Fibroblast of skin of left quadriceps (primary cell): Measurements from ENCODE around the gene PARP15.
"Not testable (repeated sequence)": the region's sequence is repeated elsewhere in the genome, so short reads cannot be mapped to it uniquely, and the experiment has no call there.

Source experiments
- DNase-seq, 2 experiments: peaks; one replicate each; pipeline ENCODE4 v3.0.0-alpha.2; 2013; ENCODE audit warnings: low read depth in 2 of 2

The PARP15 gene

DNA sequence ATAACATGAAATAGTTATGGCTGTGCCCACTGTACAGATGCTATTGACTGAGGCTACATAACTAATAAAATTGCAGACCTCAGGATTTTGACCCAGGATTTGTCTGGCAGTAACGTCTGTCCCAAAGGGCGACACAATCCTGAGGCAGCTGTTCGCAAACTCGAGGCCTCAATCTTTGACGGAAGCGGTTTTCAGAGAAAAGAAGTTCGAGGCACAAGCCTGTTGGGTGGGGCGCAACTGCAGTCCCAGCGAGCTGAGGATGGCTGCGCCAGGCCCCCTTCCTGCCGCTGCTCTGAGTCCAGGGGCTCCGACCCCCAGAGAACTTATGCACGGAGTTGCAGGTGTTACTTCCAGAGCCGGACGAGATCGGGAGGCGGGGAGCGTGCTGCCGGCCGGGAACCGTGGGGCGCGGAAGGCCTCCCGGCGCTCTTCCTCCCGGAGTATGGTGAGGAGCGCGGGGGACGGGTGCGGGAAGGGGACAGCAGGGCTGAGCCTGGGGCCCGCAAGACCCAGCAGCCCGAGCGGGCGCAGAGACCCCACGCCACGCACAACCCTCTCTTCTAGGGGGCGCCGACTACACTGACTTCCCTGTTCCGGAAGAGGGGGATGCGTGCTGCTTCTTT is at the start of gene PARP15:
TSS of gene PARP15 (plus strand) at position 242 of the 623 bp plus-strand sequence. CDS start at position 260, 18 bp downstream.
- no peak for DNase-seq

DNA sequence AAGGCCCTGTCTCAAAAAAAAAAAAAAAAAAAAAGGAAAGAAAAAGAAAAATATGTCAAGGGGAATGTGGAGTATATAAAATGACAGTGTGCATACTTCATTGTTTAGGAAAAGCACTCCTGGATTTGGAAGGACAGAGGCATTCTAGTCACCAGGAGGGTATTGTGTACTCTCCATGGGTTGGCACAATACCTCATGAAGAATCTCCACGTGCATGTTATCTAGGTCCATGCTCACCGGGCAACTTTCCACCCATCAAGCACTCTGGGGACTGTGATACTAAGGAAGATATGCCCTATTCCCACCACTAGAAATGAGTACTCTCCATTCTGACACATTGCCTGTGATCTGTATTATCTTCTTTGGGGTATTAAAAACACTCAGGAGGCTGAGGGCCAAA is 47.3 kb upstream of the PARP15 start:
- no peak for DNase-seq

DNA sequence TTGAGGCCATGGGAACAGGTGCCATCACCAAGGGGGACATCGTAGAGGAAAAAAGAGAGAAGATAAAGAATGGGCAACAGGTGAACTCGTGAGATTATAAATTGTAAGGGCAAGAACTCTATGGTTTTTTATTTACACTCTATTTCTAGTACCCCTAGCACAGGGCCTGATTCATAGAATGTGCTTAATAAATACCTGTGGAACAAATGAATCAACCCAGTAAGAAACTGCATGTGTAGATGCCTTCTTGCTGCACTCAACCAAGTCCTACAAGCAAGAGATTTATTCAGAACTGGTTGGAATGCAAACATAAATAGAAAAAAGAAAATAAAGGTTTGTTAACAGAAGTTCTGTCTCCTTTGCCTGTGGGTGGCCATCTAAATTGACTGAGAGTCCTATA is 44.0 kb upstream of the PARP15 start:
- no peak for DNase-seq

DNA sequence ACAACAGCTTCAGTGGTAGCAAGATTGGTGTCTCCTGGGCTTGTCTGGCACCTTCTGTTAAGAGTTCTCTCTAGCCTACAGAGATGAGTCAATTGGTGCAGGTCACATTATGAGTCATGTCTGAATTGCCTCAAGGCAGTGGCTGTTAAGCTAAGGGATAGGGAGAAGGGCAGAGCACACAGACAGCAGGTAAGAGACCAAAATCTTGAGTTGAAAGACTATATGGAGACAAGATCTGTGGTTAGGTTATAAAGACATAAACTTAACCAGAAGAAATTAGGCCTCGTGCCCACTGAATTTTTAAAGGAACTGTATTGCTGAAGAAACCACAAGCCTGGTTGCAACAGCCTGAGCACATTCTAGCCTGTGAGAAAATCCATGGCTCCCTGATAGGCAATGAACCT is 43.5 kb upstream of the PARP15 start:
- DNase-seq = peak; percentile 16 to 22

DNA sequence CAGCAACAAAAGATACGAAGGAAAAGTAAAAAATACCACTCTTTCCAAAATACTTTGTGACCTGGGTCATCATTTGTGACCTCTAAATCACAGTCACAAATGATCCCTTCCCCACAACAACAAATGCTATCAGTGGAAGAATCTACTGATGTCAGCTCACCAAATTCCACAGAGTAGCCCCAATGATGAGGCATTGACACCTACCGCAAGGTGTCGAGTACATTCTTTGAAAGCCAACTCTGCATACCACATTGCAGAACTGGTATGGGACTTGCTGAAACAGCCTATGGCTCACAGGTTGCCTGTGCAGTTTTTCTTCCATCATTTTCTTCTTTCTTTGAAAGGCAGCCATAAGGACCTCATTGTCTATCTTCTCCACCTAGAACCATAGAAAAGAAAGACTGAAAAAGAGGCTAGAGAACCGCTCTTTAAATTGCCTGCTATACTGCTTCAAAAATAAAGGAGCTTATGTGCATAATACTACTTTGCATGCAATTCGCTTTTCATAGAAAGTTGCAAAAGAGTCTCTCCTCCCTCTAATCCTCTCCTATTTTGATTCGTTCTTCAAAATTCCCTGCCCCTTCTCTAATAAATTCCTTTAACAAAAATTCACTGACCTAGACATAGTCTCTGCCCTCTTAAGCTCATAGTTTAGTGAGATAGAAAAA is 41.4 kb upstream of the PARP15 start:
- DNase-seq = no peak

DNA sequence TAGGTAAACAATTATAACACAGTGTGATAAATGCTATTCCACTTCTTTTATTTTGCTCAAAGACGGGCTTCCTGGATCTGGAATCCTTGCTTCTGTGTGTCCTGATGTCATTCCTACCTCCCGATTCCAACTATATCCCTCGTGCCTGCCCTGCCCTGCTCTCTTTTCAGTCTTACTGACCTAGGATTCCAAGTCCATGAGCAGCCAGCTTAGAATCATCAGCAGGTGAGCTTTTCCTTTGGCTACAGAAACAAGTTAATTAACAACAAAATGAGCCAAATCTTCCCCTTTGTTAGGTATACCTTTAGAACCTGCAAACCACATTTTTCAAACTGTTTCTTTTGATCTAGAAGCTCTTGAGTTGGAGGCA is 40.8 kb upstream of the PARP15 start:
- no peak for DNase-seq

DNA sequence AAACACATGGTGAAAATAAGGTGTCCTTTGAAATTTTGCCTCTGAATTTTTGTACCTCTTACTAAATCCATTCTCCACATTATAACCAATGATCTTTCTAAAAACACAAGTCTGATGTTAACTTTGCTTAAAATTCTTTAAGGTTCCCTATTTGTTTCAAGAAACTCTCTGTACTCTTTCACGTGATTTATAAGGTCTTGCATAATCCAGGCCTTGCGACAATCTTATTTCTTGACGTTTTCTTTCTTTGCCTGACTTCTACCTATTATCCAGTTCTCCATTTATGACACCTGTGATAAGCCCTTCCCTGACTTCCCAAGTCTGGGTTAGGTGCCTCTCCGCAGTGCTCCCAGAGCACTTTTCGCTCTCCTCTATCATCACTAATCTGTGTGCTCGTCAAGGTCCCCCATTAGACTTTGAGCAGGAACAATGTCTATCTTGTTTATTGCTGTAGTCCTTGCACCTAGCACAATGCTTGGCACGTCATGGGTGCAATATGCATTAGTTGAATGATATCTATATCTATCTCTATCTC is 38.4 kb upstream of the PARP15 start:
- DNase-seq = no peak

DNA sequence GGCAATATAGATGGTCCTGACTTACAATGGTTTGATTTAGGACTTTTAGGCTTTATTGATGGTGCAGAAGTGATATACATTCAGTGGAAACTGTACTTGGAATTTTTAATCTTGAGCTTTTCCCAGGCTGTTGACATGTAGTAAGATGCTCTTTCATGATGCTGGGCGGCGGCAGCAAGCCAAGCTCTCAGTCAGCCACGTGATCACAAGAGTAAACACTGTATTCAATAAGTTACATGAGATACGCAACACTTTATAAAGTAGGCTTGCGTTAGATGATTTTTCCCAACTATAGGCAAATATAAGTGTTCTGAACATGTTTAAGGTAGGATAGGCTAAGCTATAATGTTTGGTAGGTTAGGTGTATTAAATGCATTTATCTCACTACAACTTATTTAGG is 31.3 kb upstream of the PARP15 start:
- no peak for DNase-seq

DNA sequence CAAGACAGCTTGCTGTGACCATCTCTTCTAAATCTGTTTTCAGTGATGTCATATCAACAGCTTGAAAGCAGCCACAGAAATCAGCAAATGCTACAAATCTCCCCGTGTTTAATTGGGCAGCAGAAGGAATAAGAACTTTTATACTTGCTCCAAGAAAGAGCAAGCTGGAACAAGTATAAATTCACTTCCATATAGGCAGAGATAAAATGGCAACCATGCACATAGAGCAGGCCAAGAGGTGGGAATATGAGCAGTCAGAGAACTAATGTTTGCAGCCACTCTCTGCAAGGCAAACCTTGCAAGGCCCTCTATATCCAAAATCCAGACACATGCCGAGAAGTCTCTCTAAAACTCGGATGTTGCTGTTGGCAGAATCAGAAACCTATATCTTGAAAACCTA is 29.4 kb upstream of the PARP15 start:
- no peak for DNase-seq

DNA sequence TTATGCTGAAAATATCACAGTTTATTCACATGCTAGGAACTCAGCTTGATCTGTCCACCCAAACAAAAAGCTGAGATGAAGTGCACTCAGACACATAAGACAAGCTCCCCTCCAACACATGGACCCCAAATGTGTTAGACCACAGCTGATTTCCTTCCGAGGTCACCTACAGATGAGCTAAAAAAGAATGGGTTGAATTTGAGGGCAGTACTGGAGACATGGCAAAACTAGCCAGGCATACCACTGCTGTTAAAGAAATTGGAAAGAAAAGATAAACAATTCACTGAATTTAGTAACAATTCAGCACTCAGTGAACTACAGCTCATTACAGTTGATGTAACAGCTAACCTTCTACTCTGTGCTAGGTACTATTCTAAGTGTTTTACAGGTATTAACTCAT is 28.8 kb upstream of the PARP15 start:
- DNase-seq = no peak

DNA sequence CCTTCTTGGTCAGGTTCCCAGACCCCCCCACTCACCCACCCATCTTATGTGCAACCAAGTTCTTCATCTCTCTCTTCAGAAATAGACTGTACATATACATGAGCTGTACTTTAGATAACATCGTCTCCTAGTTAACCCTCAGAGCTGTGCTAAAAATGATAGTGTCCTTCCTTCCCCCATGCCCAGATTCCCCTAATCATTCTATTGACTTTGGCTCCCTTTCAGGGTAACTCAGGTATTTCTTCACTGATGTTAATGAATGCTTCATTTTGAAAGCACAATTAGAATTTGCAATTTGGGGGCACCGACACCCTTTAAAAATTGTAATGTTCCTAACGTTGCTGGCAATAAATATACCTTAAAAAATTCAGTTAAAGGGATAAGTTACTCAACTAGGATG is 24.3 kb upstream of the PARP15 start:
- no peak for DNase-seq

DNA sequence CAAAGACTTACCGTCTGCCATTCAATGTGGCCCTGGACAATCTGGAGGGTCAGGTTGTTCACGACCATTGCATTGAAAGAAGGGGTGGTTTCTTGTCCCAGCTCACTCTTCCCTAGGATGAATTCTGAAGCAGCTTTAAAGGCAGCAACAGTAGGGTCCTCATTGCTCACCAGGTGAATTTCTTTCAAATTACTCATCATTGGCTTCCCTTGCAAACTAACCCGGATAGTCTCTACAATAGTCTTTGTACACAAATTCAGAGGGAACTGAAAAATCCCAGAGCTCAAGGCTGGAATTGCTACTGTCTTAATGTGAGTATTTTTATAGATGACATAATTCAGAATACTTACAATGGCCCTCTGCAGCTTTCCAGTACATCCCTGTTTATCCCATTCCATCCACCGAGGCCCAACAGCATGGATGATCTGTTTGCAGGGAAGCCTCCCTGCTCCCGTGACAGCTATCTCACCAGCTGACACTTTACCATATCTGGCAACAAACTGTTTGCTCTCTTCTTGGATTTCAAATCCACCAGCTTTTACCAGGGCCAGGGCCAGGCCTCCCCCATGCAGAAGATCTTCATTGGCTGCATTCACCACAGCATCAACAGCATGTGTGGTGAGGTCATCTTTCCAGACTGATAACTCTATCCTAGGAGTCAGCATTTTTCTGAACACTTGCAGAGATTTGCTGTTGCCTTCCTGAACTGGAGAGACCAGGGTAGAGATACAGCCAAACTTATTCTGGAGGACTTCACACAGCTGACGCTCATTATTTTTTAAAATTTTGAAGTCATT is 22.0 kb upstream of the PARP15 start:
- no peak for DNase-seq

DNA sequence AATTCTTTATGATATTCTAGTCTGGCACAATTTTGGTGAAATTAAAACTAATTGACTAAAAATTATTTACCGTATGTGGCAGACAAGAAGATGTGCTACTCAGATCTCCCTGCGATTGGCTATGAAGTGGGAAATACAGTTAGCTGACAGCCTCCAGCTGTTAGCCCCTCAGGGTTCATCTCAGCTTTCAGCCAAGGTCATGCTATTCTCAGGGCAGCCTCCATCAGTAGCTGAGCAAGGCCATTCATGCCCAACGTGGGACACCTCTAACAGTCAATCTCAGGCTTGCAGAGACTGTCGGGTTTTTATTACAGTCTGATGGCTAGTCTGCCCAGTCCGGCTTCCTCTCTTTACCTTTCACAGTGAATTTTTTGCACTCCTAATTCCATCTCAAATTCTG is 20.1 kb upstream of the PARP15 start:
- no peak for DNase-seq

DNA sequence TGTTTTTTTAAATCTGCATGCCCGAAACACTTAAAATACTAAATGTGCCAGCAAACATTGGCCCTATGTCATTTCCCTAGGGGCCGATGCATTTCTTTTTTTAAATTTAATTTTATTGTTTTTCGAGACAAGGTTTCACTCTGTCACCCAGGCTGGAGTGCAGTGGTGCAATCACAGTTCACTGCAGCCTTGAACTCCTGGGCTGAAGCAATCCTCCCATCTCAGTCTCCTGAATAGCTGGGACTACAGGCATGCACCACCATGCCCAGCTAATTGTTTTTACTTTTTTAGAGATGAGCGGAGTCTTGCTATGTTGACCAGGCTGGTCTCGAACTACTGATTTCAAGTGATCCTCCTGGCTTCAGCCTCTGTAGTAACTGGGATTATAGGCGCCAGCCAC is 18.8 kb upstream of the PARP15 start:
- DNase-seq = no peak

DNA sequence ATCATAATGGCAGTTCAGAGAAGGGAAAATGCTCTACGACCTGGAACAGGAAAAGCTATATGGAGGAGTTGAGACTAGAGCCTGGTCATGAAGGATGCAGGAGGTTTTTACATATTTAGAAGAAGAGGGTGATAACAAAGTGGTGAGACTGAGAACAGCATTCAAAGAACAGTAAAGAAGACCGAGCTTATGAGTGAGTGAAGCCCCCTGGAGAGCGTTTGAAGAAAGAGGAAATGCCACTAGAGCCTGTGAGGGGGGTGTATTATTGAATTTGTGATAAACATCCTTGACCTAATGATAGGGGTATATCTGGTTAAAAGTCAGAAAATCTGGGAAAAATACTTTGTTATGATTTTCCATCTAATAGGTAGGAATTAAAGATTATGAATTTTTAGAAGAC is 17.5 kb upstream of the PARP15 start:
- DNase-seq = no peak

DNA sequence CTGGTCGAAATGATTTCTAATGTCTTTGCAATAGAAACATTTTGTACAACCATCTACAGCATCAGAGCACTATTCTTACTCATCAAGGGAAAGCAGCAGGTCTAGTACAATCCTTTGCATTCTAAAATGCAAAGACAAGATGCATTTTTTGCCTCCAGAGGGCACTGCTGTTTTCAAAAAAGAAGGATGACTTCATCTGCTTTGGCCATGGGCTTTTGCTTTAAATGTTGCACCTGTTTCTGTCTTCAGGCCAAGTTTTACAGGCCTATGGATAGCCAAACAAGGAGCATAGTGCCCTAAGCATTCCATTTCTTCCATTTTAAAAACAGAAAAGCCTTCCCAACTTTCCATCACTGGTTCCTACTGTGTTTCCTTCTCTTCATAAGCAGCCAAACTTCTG is 16.8 kb upstream of the PARP15 start:
- DNase-seq = peak; percentile 25 to 27

DNA sequence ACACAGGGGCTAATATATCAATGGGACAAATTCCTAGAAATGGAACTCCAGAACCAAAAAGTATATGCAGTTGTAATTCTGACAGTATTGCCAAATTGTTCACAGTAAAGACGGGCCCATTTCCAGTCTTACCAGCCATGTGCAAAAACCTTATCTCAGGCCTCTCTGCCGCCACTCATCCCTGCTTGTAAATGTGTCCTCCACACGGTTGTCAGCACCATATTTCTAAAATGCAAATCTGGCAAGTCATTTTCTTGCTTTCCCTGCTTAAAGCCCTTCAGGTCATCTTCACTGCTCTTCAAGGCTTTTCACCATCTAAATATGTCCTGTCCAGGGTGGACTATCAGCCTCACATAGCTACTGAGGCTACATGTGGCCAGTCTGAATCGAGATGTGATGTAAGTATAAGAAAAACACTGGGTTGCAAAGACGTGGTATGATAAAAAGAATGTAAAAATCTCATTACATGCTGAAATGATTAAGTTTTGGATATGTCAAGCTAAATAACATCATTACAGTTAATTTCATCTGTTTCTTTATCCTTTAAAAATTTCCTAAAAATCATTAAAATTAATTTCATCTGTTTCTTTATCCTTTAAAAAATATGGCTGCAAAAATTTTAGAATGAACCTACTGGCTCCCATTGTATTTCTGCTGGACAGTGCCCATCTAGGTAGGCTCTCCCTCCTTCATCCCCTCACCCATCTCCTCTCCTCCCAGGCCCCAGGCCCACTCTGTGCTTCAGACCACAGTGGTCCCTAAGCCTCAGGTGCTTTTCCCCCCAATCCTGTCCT is 14.3 kb upstream of the PARP15 start:
- no peak for DNase-seq

DNA sequence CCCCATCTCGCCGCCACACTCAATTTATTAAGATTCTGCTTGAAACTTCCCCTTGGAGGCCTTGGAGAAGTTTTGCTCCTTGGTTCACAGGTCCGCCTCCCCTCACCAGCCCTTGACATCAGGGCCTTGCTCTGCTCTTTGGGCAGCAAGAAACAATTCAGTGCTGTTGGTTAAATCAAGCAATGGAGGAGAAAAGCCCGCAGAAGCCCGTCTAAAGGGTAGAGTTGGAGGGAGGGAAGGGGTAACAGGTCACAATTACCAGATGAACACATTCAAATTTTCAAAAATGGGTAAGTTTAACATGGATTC is 13.8 kb upstream of the PARP15 start:
- no peak for DNase-seq

DNA sequence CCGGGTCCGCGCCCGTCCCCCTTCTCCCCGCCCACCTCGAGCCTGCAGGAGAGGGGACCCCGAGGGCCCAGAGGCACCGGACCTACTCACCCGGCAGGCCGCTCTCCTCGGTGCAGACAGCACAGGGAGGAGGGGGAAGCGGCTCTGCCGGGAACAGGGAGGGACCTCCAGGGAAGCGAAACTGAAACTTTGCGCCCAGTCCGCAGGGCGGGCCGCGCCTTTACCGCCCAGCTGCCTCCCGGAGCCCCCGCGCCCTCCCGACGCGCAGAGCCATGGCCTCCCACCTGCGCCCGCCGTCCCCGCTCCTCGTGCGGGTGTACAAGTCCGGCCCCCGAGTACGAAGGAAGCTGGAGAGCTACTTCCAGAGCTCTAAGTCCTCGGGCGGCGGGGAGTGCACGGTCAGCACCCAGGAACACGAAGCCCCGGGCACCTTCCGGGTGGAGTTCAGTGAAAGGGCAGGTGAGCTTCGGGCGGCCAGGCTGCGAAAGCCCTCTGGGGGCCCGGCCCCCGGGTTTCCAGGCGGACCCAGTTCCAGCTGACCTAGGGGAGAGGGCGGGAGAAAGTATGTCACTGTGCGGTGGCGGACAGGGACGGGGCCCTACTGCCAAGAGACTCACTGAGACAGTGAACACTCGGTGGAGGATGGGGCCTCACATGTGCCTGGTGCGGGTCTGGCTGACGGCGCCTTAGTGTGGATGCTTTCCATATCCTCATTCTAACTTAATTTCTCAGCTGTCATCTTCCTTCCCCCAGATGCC is 13.1 kb upstream of the PARP15 start, which contains the start of the genes DTX3L and PARP9:
TSS of gene DTX3L (plus strand) at position 184 of the 758 bp plus-strand sequence. CDS start at position 273, 89 bp downstream.
TSS of gene PARP9 (minus strand) at position 146 of the 758 bp plus-strand sequence. CDS start 4,680 bp downstream, outside the sequence.
- DNase-seq = peak; percentile 42 to 50

DNA sequence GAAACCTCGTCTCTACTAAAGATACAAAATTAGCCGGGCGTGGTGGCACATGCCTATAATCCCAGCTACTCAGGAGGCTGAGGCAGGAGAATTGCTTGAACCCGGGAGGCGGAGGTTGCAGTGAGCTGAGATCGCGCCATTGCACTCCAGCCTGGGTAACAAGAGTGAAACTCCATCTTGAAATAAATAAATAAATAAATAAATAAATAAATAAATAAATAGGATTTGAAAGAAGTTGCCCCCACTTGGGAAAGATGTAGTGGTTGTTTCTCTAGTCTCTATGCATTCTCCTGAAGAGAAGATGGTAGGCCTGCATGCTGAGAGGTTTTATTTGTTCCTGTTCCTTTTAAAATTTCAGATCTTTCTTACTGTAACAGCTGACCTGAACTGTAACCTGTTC is 9.3 kb upstream of the PARP15 start:
- not testable (repeated sequence) for DNase-seq

DNA sequence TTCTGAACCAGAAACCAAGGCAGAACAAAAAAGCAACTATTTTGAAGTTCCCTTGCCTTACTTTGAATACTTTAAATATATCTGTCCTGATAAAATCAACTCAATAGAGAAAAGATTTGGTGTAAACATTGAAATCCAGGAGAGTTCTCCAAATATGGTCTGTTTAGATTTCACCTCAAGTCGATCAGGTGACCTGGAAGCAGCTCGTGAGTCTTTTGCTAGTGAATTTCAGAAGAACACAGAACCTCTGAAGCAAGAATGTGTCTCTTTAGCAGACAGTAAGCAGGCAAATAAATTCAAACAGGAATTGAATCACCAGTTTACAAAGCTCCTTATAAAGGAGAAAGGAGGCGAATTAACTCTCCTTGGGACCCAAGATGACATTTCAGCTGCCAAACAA is 8.7 kb upstream of the PARP15 start:
- no peak for DNase-seq
